ENCODE measurements around the gene NDST1. TPM values are rescaled to one million over a fixed set of nuclear protein-coding genes. Genes with fewer than 3 reads are reported as not detected.
A peak's percentile ranks its signal among the peaks of the same experiment; 100 is the strongest.
"Not testable (repeated sequence)": the region's sequence is repeated elsewhere in the genome, so short reads cannot be mapped to it uniquely, and the experiment has no call there.

Gene NDST1
- total RNA-seq, 1 donor: 36.2 TPM

GRCh38 chr5:150468206-150468605, 39.7 kb upstream of the NDST1 start:
- no peak overlapping the region for H3K4me3 ChIP-seq (ENCODE audit: low read depth, low read length)
- no peak for DNase-seq (ENCODE audit: low read depth)
- TF ChIP-seq CTCF (IDR thresholded peaks at IDR 0.05; ENCODE audit: insufficient read depth, low read length): no peak

- TF ChIP-seq CTCF (IDR thresholded peaks at IDR 0.05; ENCODE audit: insufficient read depth, low read length): no peak
- H3K4me3 ChIP-seq (ENCODE audit: low read depth, low read length): no peak overlapping the region
- DNase-seq (ENCODE audit: low read depth): peak; percentile 98
Measured at GRCh38 chr5:150469718-150470469, 38.0 kb upstream of the NDST1 start.

GRCh38 chr5:150473673-150474358, 34.1 kb upstream of the NDST1 start:
- no peak for TF ChIP-seq CTCF (IDR thresholded peaks at IDR 0.05; ENCODE audit: insufficient read depth, low read length)
- DNase-seq (ENCODE audit: low read depth): peak; percentile 37
- H3K4me3 ChIP-seq (ENCODE audit: low read depth, low read length): no peak overlapping the region

- not testable (repeated sequence) for H3K4me3 ChIP-seq (ENCODE audit: low read depth, low read length); DNase-seq (ENCODE audit: low read depth)
Measured at GRCh38 chr5:150476568-150476967, 31.4 kb upstream of the NDST1 start.

- DNase-seq (ENCODE audit: low read depth): no peak
- TF ChIP-seq CTCF (IDR thresholded peaks at IDR 0.05; ENCODE audit: insufficient read depth, low read length): no peak
- H3K4me3 ChIP-seq (ENCODE audit: low read depth, low read length): no peak overlapping the region
Measured at GRCh38 chr5:150479416-150479815, 28.5 kb upstream of the NDST1 start.

- no peak for DNase-seq (ENCODE audit: low read depth)
- TF ChIP-seq CTCF (IDR thresholded peaks at IDR 0.05; ENCODE audit: insufficient read depth, low read length): no peak
- no peak overlapping the region for H3K4me3 ChIP-seq (ENCODE audit: low read depth, low read length)
Measured at GRCh38 chr5:150481708-150481965, 26.3 kb upstream of the NDST1 start.

- TF ChIP-seq CTCF (IDR thresholded peaks at IDR 0.05; ENCODE audit: insufficient read depth, low read length): no peak
- H3K4me3 ChIP-seq (ENCODE audit: low read depth, low read length): no peak overlapping the region
- no peak for DNase-seq (ENCODE audit: low read depth)
Measured at GRCh38 chr5:150481972-150482406, 25.9 kb upstream of the NDST1 start.
